ENCODE data around the gene IL36G.

Gene IL36G

GRCh38 chr2:113012436-113013335 is 34.9 kb downstream of the IL36G start:
- in situ Hi-C loops (cut with HindIII; ENCODE audit: low sequenced_read_pairs): no loop called here

GRCh38 chr2:113013336-113013661 is 35.5 kb downstream of the IL36G start:
- DNase-seq (ENCODE audit: low read depth): no peak
- TF ChIP-seq CTCF (IDR thresholded peaks at IDR 0.05; ENCODE audit: low read depth, low read length, missing control alignments): no peak
- in situ Hi-C loops (cut with HindIII; ENCODE audit: low sequenced_read_pairs): no loop called here
- no peak overlapping the region for H3K4me3 ChIP-seq (ENCODE audit: low read depth, low read length)

More at GRCh38 chr2:113012436-113013335, 34.9 kb downstream of the IL36G start:
- TF ChIP-seq CTCF (IDR thresholded peaks at IDR 0.05; ENCODE audit: low read depth, low read length, missing control alignments): no peak
- no peak overlapping the region for H3K4me3 ChIP-seq (ENCODE audit: low read depth, low read length)
- no peak for DNase-seq (ENCODE audit: low read depth)

- in situ Hi-C loops (cut with HindIII; ENCODE audit: low sequenced_read_pairs): no loop called here
- no peak for DNase-seq (ENCODE audit: low read depth)
- no peak overlapping the region for H3K4me3 ChIP-seq (ENCODE audit: low read depth, low read length)
- TF ChIP-seq CTCF (IDR thresholded peaks at IDR 0.05; ENCODE audit: low read depth, low read length, missing control alignments): no peak
Measured at GRCh38 chr2:113014067-113014466, 36.3 kb downstream of the IL36G start.

- no peak overlapping the region for H3K4me3 ChIP-seq (ENCODE audit: low read depth, low read length)
- DNase-seq (ENCODE audit: low read depth): no peak
- TF ChIP-seq CTCF (IDR thresholded peaks at IDR 0.05; ENCODE audit: low read depth, low read length, missing control alignments): no peak
- in situ Hi-C loops (cut with HindIII; ENCODE audit: low sequenced_read_pairs): no loop called here
Measured at GRCh38 chr2:113015042-113015441, 37.2 kb downstream of the IL36G start.

- no peak for DNase-seq (ENCODE audit: low read depth)
- no peak overlapping the region for H3K4me3 ChIP-seq (ENCODE audit: low read depth, low read length)
- in situ Hi-C loops (cut with HindIII; ENCODE audit: low sequenced_read_pairs): no loop called here
- TF ChIP-seq CTCF (IDR thresholded peaks at IDR 0.05; ENCODE audit: low read depth, low read length, missing control alignments): no peak
Measured at GRCh38 chr2:113015655-113016054, 37.8 kb downstream of the IL36G start.

- no peak for DNase-seq (ENCODE audit: low read depth)
- no peak overlapping the region for H3K4me3 ChIP-seq (ENCODE audit: low read depth, low read length)
- no peak for TF ChIP-seq CTCF (IDR thresholded peaks at IDR 0.05; ENCODE audit: low read depth, low read length, missing control alignments)
- in situ Hi-C loops (cut with HindIII; ENCODE audit: low sequenced_read_pairs): no loop called here
Measured at GRCh38 chr2:113018509-113018908, 40.7 kb downstream of the IL36G start.
